ENCODE results near the gene GLP2R.

Gene GLP2R

DNA sequence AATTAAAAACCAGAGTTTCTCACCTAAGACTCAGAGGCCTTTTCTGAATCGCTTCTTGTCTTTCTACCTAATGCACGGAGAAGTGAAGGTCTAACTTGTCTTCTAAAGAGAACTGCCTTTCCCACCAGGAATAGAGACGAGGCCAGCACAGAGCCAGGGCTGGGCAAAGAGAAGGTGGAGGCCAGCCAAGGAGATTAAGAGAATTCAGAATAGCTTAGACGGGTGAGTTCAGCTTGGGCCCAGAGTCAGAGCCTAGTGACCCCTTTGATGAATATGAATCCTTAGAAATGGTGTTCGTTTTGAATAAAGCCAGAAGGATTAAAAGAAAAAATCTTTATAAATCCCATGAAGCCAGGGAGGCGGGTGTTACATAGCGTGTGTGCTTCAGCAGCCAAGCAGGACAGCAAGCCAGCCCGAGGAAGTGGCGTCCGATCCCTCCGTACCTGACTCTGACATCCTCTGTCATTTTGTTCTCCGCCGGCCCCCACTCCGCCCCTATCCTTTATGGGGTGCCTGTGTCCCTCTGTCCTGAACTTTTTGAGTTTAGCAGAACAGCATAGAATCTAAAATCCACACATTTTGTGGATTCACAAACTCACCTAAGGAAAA lies 11.3 kb upstream of the GLP2R start:
- DNase-seq (ENCODE audit: low read depth) = no peak

DNA sequence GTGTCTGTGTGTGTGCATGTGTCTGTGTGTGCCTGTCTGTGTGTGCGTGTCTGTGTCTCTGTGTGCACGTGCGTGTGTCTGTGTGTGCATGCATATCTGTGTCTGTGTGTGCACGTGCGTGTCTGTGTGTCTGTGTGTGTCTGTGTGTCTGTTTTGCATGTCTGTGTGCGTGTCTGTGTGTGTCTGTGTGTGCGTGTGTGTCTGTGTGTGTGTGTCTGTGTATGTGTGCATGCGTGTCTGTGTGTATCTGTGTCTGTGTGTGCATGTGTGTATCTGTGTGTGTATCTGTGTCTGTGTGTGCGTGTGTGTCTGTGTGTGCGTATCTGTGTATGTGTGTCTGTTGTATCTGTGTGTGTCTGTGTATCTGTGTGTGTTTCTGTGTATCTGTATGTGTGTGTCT lies 9.3 kb upstream of the GLP2R start:
- no peak for DNase-seq (ENCODE audit: low read depth)

DNA sequence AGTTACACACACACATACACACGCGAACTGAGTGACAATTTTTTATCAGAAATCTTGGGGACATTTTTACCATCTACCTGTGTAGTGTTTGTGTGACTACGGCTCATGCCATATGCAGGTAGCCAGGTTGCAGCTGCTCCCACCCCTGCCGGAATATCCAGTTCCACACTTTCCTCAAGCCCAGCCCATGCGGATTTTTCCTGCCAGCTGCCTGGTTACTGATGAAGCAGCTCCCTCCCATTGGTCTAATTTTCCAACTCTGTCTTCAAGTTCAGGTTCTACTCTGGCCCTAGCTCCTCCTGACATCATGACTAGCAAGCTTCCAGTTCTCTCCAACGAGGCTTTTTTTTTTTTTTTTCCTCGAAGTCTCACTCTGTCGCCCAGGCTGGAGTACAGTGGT lies 8.6 kb upstream of the GLP2R start:
- DNase-seq (ENCODE audit: low read depth) = no peak

DNA sequence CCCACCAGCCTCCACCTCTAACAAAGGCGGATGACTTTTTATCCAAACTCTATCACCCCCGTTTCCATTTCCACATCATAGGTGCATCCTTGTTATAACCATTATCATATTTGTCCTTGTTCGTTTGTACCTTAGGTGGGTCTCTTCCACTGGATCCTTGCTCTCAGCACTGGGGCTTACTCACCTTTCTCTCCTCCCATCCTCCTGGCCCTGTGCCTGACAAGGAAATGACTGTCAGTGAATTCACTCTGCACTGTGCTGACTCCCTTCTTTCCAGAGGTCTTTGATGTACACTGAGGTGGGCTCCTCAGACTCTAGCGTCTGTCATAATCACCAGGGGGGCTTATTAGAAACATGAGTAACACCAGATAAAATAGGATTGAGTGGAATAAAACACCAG lies 7.0 kb upstream of the GLP2R start:
- DNase-seq (ENCODE audit: low read depth) = no peak

DNA sequence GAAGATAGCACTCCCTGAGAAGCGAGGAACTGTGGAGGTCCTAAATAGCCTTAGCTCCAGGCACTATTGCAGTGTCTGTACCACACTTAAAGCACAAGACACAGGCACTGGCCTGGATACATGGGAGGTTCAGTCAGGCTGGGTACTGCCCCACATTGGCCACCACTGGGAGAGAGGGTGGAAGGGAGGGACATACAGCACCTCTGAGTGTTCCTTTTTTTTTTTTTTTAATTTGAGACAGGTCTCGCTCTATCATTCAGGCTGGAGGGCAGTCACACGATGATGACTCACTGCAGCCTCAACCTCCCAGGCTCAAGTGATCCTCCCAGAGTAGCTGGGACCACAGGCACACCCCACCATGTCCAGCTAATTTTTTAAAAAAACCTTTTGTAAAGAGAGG lies 5.3 kb upstream of the GLP2R start:
- no peak for DNase-seq (ENCODE audit: low read depth)

DNA sequence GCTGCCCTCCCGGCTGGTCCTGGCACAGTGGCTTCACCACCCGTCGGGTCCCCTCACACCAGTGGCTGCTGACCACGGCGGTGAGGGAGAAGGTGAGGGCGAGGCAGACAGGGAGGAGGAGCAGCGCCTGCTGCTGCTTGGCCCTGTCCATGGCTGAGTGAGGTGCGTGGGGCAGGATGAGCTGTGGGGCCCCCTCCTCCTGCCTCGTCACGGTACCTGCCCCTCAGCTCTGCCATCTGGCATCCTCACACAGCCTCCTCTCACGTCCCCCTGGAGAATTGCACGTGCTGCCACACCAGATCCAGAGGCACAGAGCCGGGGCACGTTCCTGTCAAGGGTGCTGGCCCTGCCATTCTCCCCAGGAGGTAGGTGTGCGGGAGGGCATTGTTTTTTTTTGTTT lies 3.8 kb upstream of the GLP2R start, which contains the start of gene GSG1L2:
Gene GSG1L2, minus strand, starts transcription at position 159 of the 400 bp plus-strand sequence. Its CDS starts 8 bp downstream, at position 151.
- no peak for DNase-seq (ENCODE audit: low read depth)

DNA sequence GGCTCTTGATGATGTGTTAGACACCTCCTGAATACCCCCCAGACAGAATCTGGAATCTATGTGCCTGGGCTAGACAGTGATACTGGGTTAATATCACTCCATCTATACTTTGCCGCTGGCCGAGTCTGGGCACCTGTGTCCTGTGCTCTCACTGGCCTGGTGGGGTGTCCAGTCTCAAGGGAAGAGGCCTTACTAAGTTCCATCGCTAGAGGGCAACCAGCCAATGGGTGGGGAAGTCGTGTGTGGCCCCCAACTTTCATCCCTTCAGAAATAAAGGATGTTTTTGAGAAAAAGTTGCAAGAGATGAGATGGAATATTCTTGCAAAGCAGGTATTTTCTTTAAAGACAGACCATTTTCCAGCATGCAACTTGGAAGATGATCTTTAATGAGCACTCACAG lies 1.6 kb upstream of the GLP2R start:
- DNase-seq (ENCODE audit: low read depth) = no peak

DNA sequence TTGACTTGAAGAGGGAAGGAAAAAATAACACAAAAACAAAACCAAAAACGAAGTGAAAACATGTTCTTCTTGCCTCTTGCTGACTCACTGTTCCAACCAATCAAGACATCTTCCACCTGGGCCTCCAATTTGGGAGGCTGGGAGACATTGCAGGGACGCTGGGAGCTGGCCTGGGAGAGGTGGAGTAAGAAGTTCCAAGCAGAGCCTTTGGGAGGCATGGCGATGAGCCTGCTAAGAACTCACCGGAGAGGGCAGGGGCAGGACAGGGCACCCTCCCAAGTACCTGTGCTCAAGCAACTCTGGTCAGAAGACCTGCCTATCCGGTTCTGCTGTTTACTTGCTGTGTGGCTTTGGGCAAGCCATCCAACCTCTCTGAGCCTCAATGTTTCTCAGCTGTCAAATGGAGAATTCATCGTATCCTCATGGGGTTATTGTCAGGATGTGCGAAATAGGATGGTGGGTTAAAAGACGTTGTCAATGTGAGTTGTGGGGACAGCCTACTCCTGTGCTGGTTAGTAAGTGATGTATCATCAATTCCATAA lies 856 bp upstream of the GLP2R start:
- DNase-seq (ENCODE audit: low read depth) = no peak

DNA sequence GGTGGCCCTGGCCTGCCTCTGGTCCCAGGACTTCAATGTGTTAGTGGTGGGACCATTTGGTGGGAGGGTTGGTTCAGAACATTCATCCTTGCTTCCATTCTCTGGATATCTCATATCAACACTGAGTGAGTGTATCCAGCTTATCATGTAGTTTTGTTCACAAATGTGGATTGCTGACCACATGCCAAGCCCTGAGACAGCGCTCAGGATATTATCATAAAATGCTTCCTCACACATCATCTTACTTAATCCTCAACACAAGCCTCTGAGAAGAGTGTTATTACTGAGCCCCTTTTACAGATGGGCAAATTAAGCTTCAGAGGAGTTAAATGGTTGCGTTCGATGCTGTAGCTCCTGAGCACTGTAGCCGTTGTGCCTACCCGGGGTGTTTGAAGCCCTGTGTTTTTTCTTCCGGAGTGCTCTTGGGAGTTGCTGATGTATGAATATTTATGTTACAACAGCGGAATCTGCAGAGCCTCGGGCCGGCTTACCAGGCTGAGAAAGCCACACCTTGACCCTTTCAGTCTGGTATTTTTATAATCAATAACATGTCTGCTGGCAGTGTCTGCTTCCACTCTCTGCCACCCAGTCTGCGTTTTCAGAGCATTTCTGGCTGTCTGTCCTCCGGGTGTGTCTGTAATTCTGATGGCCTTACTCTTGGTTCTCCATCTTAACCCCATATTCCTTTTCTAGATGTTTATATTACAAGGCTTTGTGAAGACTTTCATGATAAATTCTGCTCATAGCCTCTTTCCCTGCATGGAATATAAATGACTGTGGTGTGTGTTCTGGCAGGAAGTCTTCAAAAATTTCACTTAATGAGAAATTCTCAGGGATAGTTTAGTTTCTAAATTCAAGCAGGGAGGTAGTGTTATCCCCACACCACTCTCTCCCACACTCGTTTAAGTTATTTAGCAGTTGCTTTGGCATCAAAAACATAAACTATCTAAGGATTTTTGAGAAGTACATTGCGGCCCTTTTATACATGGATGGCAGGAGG lies 2.9 kb downstream of the GLP2R start:
- DNase-seq (ENCODE audit: low read depth) = no peak

DNA sequence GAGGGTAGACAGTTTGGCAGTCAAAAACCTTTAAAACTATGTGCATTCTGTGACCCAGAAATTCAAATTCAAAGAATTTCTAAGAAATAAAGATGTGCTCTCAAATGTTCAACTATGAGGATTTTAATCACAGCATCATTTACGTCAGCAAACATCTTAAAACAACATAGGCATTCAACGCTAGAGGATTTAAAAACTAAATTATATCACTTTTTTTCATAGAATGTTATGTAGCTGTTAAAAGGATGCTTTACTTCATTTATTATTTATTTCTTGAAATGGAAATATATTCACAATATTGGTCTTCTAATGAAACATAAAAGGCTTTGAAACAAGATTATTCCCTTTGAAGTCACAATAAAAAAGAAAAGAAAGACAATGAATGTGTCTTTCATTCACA lies 3.6 kb downstream of the GLP2R start:
- no peak for DNase-seq (ENCODE audit: low read depth)

DNA sequence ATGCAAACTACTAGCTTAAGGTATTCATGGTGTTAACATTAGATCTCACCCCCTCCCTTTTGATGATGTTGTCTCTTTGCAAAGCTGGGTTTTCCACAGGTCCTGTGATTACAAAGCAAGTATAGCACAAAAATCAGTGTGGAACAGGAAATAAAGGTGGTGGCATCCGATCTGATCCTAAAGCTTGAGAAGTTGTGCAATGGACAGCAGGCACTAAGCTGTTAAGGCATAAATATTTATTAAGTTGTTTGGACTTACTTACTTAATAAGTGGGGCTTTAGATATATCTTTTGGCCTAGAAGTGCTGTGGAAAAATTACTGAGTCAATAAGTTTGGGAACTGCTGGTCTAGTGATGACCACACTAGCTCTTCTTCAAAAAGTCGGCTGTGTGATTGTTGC lies 5.0 kb downstream of the GLP2R start:
- no peak for DNase-seq (ENCODE audit: low read depth)

DNA sequence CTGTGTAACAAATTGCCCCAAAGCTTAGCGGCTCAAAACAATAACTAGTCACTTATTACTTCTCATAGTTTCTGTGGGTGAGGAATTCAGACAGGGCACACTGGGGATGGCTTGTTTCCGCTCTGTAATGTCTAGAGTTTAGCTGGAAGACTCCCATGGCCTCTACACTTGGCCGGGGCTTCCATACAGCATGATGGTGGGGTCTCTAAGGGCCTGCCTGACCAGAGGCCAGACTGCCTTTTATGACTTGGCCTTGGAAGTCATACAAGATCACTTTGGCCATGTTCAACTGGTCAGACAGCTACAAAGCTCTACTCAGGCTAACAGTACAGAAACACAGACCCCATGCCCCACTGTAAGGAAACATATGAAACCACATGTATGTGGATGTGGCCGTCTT lies 8.2 kb downstream of the GLP2R start:
- DNase-seq (ENCODE audit: low read depth) = no peak

DNA sequence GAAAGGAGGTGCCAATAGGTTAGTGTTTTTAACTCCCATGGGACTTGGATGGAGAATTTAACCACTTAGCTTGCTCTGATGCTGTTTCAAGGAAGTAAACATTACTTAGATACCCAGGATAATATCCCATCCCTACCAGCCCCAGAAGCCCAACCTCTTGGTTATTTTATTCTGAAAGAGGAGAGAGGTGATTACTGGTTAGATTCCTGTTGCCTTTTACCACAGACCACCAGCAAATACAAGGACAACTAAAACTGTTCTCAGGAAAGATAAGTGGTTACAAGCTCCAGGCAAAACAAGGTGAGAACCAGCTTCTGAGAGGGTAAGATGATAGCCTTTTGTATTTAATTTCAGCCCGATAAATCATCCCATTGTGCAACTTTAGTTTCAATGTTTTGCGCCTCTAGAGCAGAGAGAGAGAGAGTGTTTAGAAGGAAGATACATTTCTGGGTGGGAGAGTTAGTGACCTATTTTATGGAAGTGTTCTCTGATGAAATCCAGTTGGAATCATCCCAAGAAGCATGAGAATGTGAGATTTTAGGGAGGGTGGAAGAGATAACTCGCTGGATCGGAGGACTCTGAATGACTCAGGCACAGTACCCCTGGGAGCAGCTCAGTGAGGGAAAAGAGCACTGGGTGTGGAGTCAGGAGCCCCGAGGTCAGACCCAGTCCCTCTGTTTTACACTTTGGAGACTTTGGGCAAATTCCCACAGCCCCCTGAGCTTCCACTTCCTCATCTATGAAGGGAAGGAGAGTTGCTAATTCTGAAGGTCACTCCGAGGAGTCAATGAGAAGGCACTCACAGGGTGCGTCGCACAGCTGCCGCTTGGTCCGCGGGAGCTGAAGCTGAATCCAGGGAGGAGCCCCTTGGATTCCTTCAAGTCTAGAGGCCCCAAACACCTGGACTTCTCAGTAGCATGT lies 12.1 kb downstream of the GLP2R start:
- no peak for DNase-seq (ENCODE audit: low read depth)

DNA sequence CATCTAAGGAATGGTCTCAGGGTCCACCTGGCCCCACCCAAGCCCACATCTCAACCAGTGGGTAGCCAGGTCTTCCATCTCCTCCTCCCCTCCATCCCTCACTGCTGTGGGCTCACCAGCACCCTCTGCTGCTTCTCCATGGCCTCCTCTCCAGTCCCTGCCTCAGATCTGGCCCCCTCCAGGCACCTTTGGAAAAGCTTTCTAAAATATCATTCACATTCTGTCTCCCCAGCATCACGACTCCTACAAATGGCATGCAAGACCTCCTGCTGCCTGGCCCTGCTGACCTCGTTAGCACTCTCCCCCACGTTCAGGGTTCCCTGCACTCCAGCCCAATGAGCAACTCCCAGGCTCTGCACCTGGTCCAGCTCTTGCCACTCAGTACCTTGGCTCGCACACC lies 13.7 kb downstream of the GLP2R start:
- no peak for DNase-seq (ENCODE audit: low read depth)

DNA sequence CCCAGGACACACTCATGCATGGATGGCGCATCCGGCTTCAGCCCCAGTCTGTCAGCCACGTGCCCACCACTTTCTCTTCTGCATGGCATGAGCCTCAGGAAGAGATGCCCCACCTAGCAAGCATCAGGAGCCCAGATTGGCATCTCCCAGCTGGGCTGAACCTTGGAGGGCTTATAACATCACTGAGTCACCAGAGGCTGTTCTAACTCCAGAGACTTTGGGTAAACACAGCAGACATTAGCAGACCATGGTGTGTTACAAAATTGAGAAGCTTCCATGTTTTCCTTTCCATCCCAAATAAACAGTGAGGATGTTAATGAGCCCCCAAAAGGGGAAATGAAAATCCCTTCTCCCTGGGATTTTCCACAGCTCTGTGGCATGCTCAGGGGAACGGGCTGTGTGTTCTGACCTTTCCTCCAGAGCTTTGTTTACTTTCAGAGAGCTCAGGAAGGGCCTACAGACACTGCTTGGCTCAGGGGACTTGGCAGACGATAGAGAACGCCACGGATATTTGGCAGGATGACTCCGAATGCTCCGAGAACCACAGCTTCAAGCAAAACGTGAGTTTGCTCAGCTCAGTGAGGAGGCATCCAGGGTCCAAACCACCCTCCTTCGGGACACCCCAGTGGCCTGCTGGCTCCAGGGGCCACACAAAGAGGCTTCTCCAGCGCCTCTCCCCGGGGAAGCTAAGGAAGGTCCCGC lies 16.5 kb downstream of the GLP2R start:
- no peak for DNase-seq (ENCODE audit: low read depth)

DNA sequence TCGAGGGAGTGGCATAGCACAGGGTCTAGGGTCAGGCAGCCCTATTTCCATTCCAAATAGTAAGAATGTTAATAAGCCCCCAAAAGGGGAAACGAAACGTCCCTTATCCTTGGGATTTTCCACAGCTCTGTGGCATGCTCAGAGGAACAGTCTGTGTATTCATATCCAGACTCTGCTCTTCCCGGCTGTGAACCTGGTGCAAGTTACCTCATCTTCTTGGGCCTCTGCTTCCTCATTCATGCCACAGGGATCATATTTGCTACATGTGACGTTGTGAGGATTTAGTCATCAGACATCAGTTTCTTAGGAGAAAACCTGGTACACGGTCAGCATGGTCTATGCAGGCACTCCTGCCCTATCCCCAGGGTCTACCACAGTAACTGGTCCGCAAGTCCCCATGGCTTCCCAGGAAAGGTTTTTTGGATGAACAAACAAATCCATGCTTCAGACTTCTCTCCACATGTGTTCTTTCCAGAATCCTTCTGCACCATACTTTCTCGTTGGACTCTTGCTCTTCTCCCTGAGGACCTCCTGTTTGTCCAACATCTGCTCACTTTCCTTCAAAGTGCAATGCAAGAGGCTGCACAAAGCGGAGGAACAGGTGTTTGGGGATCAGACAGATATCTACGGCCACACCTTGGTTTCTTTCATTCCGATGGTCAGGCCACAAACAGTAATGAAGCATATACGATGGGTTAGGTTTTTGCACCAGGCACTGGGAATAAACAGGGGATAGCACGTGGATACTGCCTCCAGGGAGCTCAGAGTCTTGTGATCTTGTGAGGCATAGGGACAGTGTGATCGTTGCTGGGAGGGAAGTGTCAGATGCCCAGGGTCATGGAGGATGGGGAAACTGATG lies 17.7 kb downstream of the GLP2R start:
- no peak for DNase-seq (ENCODE audit: low read depth)

DNA sequence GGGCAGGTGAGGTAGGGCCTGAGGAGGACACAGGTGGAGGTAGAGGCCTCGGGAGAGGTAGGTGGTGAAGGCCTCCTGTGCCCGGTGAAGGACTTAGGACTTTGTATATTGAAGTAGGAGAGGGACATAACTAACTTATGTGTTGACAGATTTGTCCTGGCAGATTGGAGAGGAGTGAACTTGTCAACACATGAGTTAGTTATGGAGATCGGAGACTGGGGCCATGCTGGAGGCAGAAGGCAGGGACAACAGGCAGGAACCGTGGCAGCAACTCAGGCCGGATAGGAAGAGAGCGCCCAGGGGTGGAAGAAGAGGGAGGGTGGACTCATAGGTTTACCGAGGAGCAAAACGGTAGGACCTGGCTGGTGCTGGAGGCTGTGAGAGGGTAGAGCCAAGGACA lies 18.4 kb downstream of the GLP2R start:
- DNase-seq (ENCODE audit: low read depth) = no peak

DNA sequence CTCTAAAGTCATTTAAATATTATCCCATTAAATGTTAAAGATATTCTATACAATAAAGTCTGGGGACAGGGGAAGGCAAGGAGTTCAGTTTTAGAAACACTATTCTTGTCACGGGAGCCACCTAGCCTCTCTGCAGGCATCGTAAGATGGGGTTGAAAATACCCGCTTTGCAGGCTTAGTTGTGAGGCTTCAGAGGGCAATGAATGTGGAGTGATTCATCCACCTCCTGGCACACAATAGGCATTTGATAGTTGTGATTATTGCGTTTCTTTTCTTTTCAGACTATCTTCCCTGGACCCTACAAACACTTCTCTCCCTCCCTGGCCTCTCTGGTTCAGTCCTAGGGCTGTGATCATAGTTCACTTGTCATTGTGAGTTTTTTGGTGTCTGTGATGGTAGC lies 19.6 kb downstream of the GLP2R start:
- DNase-seq (ENCODE audit: low read depth) = no peak

DNA sequence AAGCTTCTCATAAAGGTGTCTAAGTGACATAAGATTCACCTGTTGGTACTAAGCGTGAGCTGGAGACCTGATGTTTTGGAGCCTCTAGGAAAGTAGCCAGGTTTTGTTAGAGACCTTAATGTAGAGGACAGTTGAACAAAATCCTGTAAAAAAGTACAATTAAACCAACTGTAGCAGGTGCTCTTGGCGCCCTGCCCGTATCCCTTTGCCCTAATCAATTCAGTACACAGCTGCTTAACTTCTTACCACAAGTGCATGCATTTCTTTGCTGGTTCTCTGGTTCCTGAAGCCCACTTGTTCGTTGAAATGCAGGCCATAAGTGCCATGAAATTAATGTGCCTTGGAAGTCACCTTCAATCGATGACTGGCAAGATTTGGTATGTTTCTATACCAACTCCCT lies 24.4 kb downstream of the GLP2R start:
- no peak for DNase-seq (ENCODE audit: low read depth)

DNA sequence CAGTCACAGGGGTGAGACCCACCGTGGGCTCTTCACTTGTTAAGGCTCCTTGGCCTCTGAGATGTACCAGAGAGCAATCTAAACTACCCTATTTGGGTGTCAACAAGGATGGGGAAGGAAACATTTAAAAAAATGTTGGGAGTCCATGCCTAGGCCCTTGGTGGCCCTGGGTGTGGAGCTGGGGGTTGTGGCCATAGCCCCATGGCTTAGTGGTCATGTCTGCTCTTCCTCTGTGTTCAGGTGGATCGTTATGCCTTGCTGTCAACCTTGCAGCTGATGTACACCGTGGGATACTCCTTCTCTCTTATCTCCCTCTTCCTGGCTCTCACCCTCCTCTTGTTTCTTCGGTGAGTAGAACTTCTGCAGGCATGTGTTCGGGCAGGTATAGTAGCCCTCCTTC lies 28.5 kb downstream of the GLP2R start:
- no peak for DNase-seq (ENCODE audit: low read depth)

DNA sequence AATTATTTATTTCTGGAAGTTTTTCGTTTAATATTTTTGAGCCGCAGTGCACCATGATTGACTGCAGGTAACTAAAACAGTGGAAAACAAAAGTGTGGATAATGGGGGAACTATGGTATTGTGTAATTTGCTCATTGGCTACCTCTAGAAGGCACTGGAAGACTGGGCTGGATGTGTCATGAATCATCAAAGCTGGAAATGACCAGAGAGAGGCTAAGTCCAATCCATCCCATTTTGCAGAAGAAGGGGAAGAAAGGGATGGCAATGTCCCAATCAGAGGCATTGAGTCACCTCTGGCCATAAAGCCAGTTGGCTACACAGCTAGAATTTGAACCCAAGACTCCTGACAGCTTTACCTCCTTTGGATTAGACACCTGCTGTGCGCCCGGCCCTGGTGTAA lies 29.3 kb downstream of the GLP2R start:
- no peak for DNase-seq (ENCODE audit: low read depth)
